HUES48 (cell line): Measurements from ENCODE around the gene FPGS.

Source experiments
- H3K27ac ChIP-seq: one replicate; pipeline ENCODE4 v1.7.0; 2013; ENCODE audit warnings: low read depth, low read length, inconsistent platforms
- H3K27me3 ChIP-seq: 2 replicates; pipeline ENCODE4 v1.6.1; 2013; ENCODE audit warnings: mild to moderate bottlenecking, low read length; ENCODE audit not compliant: control insufficient read depth, insufficient read depth
- H3K36me3 ChIP-seq: 2 replicates; pipeline ENCODE4 v1.6.1; 2013; ENCODE audit warnings: low read length; ENCODE audit not compliant: control insufficient read depth, insufficient read depth
- H3K4me1 ChIP-seq: 2 replicates; pipeline ENCODE4 v1.6.1; 2013; ENCODE audit warnings: mild to moderate bottlenecking, low read length; ENCODE audit not compliant: control insufficient read depth, insufficient read depth
- H3K4me3 ChIP-seq: 2 replicates; pipeline ENCODE4 v1.5.1; 2013; ENCODE audit warnings: mild to moderate bottlenecking, low read depth, low read length
- H3K9ac ChIP-seq: 2 replicates; pipeline ENCODE4 v1.6.1; 2013; ENCODE audit warnings: mild to moderate bottlenecking, low read depth, low read length, moderate library complexity
- H3K9me3 ChIP-seq: 2 replicates; pipeline ENCODE4 v1.6.1; 2013; ENCODE audit warnings: low read length; ENCODE audit not compliant: control insufficient read depth, insufficient read depth

Gene FPGS

DNA sequence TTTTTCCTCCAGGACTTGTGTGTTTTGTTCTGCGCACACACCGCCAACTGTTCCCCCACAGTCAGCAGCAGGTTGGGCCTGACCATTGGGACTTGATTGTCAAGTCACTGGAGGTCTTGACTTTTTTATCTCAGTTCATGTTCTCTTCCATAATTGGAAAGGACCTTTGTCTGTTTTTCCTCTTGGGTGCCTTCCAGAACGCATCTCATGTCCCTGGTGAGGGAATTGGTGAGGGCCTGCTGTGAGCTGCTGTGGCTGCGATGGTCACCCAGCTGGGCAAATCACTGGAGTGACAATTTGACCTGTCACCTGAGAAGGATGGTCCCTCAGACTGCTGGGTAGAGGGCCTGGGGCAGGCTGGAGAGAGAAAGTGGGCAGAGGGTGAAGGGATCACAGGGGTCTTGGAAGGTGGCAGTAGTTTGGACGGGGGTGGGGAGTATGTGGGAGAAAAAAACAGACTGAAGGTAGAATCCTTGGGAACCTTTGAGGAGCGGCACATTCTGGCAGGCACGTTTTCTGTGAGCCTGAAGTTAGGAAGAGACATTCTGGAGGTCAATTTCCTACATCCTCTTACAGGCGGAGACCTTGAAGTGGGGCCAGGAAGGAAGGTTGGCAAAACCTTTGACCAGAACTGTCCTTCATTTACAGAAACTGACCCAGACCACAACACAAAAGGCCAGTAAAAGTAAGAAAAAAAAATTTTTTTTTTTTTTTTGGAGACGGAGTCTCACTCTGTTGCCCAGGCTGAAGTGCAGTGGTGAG lies 12.4 kb upstream of the FPGS start:
- Histone ChIP-seq H3K4me3 (no peak overlapping the region), H3K27me3 (no peaks in the 10 kb centered on the region), H3K27ac (no peak overlapping the region), H3K9me3 (no peaks in the 10 kb centered on the region), H3K36me3 (peaks cover 64% of the 10 kb centered on the region), H3K9ac (no peak overlapping the region), H3K4me1 (peaks cover 4% of the 10 kb centered on the region; the same call in 1 of the 2 replicates)

DNA sequence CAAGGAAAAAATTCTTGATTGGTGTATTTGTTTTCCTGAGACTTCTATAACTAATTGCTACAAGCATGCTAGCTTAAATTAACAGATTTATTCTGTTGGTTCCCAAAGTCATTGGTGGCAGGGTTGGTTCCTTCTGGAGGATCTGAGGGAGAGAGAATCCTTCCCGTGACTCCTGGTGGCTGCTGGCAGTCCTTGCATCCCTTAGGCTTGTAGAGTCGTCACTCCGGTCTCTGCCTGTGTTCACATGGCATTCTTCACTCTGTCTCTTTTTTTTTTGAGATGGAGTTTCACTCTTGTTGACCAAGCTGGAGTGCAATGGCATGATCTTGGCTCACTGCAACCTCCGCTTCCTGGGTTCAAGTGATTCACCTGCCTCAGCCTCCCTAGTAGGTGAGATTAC lies 11.6 kb upstream of the FPGS start:
- no peak overlapping the region for H3K9ac ChIP-seq
- H3K27ac ChIP-seq: no peak overlapping the region
- peaks cover 4% of the 10 kb centered on the region; the same call in 1 of the 2 replicates for H3K4me1 ChIP-seq
- peaks cover 64% of the 10 kb centered on the region for H3K36me3 ChIP-seq
- no peak overlapping the region for H3K4me3 ChIP-seq
- no peaks in the 10 kb centered on the region for H3K9me3 ChIP-seq
- no peaks in the 10 kb centered on the region for H3K27me3 ChIP-seq

DNA sequence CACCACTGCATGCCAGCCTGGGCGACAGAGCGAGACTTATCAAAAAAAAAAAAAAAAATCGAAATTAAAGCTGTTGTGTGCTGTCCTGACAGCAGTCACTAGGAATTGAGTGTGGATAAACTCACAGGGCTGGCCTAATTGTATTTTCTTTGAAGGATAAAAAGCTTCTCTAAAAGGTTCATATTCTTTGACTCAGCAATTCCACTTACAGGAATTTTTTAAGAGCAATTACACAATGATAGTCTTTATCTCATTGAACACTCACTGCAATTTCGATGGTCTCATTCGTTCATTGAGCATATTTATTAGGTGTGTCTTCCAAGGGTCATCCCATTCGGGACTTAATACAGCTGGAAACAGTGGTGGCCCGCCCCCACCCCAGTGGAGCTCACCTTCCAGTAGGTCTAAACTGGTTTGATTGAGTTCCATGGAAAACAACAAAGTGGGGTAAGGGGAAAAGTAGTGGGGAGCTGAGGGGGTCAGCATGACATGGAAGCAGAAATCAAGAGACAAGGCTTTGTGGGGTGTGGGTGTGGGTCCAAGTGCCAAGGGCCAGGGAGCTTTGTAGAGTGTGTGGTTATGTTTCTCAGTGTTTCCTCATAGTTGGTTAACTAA lies 10.2 kb upstream of the FPGS start:
- peaks cover 57% of the 10 kb centered on the region for H3K36me3 ChIP-seq
- H3K27ac ChIP-seq: no peak overlapping the region
- H3K27me3 ChIP-seq: no peaks in the 10 kb centered on the region
- no peaks in the 10 kb centered on the region for H3K9me3 ChIP-seq
- H3K9ac ChIP-seq: no peak overlapping the region
- H3K4me3 ChIP-seq: no peak overlapping the region
- no peaks in the 10 kb centered on the region for H3K4me1 ChIP-seq

DNA sequence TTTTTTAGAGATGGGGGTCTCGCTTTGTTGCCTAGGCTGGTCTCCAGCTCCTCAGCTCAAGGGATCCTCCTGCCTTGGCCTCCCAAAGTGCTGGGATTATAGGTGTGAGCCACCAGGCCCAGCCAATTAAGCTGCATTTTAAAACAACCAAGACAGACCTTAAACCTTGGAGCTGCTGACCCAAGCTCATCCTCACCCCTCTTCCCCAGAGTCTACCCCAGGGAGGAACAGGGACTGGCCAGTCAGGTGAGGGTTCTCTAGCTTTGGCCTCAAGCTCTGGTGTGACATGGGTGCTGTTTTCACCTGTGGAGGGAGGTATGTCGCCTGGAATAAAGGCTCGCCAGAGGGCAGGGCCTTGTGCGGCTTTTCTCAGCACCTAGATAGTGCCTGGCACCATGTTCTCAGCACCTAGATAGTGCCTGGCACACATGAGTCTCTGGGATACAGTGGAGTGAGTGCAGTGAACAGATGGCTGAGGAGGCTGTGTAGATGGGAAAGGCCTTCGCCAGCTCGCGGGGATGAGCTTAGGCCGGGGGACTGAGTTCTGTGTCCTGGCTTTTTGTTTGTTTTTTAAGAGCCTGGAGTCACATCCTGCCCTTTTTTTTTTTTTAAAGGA lies 9.5 kb upstream of the FPGS start:
- Histone ChIP-seq H3K9me3 (no peaks in the 10 kb centered on the region), H3K36me3 (peaks cover 50% of the 10 kb centered on the region), H3K4me1 (no peaks in the 10 kb centered on the region), H3K27ac (peak overlapping the region; percentile 27), H3K9ac (no peak overlapping the region), H3K4me3 (no peak overlapping the region), H3K27me3 (no peaks in the 10 kb centered on the region)

DNA sequence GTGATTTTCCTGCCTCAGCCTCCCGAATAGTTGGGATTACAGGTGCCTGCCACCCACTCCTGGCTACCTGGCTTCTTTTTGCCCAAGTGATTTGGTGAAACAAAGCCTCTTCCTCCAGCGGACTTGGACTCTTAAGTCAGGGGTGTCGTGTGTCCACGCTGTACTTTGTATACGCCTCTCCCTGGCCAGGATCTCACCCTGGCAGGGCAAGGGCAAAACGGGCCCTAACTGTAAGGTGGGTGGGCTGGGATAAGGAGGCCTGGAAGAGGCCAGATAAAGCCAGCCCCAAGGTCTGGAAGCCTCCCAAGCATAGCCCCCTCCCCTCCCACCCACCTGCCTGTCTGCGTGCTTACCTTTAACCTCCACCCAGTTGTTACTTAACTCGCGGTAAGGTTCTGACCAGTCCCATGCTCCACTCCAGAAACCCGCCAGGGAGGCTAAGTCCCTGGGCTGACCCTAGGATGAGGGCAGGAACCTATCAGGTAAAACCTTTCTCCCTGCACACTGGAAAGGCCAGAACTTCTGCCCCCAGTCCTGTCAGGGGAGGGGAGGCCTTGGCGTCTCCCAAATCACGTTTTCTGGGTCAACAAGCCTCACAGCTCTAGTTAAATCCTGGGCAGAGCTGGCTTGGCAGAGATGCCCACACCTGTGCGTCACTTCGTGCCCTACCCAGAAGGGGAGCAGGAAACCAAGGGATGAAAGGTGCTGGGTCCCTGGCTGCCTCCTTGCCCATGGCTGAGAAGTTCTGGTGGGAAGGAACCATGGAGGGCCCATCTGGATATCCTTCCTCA lies 8.5 kb upstream of the FPGS start:
- H3K9ac ChIP-seq: no peak overlapping the region
- no peak overlapping the region for H3K27ac ChIP-seq

DNA sequence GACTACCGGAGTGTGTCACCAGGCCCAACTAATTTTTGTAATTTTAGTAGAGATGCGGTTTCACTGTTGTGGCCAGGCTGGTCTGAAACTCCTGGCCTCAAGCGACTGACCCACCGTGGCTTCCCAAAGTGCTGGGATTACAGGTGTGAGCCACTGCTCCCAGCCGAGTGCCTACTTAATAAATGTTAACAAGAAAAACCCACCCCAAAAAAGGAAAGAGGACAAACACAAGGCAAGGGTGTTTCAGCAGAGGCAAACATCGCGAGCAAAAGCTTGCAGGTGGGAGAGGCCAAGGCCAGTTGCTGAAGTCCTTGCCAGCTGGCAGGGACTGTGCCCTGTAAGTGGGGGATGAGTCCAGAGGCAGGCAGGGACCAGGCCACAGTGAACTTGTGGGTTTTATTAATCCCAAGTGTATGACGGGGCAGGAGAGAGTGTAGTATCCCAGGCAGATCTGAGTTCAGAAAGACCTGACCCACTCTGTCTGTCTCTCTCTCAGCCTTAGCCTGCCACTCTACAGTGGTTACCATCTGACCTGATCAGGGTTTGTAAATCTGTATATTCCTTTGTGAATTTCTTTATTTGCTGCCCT lies 6.4 kb upstream of the FPGS start:
- Histone ChIP-seq H3K27ac (no peak overlapping the region), H3K36me3 (peaks cover 19% of the 10 kb centered on the region), H3K9ac (no peak overlapping the region), H3K27me3 (no peaks in the 10 kb centered on the region), H3K9me3 (no peaks in the 10 kb centered on the region), H3K4me3 (no peak overlapping the region), H3K4me1 (no peaks in the 10 kb centered on the region)

More for the DNA sequence above, 8.5 kb upstream of the FPGS start:
- no peaks in the 10 kb centered on the region for H3K9me3 ChIP-seq
- H3K27me3 ChIP-seq: no peaks in the 10 kb centered on the region
- no peak overlapping the region for H3K4me3 ChIP-seq
- no peaks in the 10 kb centered on the region for H3K4me1 ChIP-seq
- peaks cover 40% of the 10 kb centered on the region for H3K36me3 ChIP-seq

DNA sequence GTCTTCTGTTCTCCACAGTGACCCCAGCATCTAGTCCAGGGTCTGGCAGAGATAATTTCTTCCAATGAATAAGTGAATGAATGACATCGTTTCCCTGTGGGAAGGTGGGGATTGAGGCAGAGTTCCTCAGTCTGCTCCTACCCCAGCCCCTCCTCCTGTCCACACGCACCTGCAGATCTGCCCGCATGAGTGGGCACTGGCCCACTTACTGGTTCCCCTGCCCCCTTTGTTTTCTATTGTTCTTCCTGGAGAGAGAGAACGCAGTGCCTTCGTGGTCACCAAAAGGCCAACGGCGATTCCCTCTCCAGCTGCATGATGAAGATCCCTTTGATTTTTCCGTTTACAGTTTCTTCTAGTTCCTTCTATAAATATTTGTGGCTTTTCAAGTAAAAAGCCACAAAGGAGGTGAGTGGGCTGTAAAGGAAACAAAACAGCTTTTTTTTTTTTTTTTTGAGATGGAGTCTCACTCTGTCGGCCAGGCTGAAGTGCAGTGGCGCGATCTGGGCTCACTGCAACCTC lies 5.8 kb upstream of the FPGS start:
- H3K27ac ChIP-seq: no peak overlapping the region
- no peak overlapping the region for H3K4me3 ChIP-seq
- H3K36me3 ChIP-seq: peaks cover 13% of the 10 kb centered on the region; the same call in 1 of the 2 replicates
- no peak overlapping the region for H3K9ac ChIP-seq
- no peaks in the 10 kb centered on the region for H3K27me3 ChIP-seq
- peaks cover under 1% of the 10 kb centered on the region for H3K4me1 ChIP-seq
- no peaks in the 10 kb centered on the region for H3K9me3 ChIP-seq

DNA sequence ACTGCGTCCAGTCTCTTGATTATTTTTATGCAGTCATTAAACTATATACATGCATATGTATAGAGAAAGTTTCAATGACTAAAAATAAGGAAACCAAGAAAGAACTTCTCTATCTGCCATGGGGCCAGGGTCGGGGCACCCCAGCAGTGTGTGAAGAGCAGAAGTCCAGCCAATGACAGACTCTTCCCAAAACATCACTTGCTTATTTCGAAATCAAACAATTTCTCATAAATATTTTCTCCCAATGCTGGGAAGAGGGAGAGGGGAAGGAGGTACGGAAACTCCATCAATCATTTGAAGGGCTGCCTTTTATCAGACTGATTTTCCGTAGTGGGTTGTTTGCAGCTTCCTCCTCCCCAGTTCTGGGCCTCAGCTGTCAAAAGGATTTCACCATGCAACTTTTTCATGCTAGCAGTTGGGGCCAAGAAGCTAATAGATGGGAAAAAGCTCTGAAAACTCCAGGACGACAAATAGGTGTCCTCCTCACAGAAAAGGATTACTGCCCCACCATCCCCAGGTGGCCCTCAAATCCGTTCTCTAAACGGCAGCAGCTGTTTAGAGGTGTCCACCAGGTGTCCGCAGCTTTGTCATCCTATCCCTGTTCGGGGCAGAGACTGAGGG lies 617 bp upstream of the FPGS start:
- Histone ChIP-seq H3K4me1 (peaks cover 9% of the 10 kb centered on the region), H3K36me3 (peaks cover 13% of the 10 kb centered on the region), H3K9ac (no peak overlapping the region; the same call in 1 of the 2 replicates), H3K4me3 (peak overlapping the region; percentile 73), H3K27ac (peak overlapping the region; percentile 95), H3K27me3 (no peaks in the 10 kb centered on the region), H3K9me3 (no peaks in the 10 kb centered on the region)

DNA sequence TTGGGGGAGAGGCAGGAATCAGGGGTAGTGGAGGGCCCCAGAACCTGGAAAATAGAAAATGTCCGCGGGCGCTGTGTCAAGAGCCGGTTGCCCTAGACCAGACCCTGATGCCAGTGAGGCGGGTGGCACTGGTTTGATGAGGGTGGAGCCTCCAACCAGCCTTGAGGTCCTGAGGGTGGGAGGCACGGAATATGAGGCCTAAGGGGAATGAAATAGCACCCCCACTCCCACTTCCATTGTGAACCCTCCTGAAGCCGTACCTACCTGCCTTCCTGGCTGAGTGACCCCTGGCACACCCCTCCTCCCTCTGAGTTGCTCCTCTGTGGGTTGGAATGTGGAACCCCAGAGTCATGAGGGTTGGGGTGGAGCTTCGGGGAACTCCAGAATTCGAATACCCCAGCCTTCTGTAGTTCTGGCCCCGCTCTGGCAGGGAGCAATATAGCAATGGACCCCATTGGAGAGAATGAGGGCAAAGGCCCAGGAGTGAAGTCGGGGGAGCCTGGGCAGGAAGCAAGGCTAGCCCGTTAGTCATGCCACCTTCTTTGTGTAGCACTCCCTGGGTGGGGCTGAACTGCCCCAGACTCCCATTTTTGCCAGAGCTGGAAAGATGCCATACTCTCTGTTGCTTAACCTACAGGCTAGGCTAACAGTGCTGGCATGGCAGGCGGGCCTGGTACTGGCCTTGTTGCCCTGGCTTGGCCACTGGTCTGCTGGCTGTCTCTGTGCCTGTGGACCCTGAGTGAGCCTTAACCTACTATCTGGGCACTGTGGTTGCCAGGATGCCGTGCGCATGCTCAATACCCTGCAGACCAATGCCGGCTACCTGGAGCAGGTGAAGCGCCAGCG lies 1.0 kb downstream of the FPGS start:
- peak overlapping the region; percentile 73 for H3K4me3 ChIP-seq
- H3K9ac ChIP-seq: peak overlapping the region; percentile 95
- H3K4me1 ChIP-seq: peaks cover 9% of the 10 kb centered on the region
- H3K36me3 ChIP-seq: peaks cover 30% of the 10 kb centered on the region
- no peaks in the 10 kb centered on the region for H3K27me3 ChIP-seq
- peak overlapping the region; percentile 95 for H3K27ac ChIP-seq
- no peaks in the 10 kb centered on the region for H3K9me3 ChIP-seq
